ENCODE results near the gene CYB5R4. TPM values are rescaled to one million over a fixed set of nuclear protein-coding genes. Genes with fewer than 3 reads are reported as not detected.

CYB5R4 gene
- total RNA-seq, 1 donor from 2014 or later: 8.6 TPM

GRCh38 chr6:83976871-83977270, 117.4 kb downstream of the CYB5R4 start:
- H3K36me3 Mint-ChIP-seq: peaks cover 2% of the 10 kb centered on the region
- DNase-seq (ENCODE audit: low spot score in 2 of 2, unreplicated experiment in 2 of 2): no peak
- no peaks in the 10 kb centered on the region for H3K27me3 Mint-ChIP-seq (ENCODE audit: low read depth)
- H3K9me3 Mint-ChIP-seq: peaks cover 21% of the 10 kb centered on the region
- H3K4me1 Mint-ChIP-seq: peaks cover 17% of the 10 kb centered on the region
- TF ChIP-seq CTCF (IDR thresholded peaks at IDR 0.05; ENCODE audit: unreplicated experiment): no peak
- H3K4me3 Mint-ChIP-seq: no peak overlapping the region
- H3K27ac Mint-ChIP-seq: no peak overlapping the region

- H3K9me3 Mint-ChIP-seq: peaks cover 9% of the 10 kb centered on the region
- H3K36me3 Mint-ChIP-seq: no peaks in the 10 kb centered on the region
- DNase-seq (ENCODE audit: low spot score in 2 of 2, unreplicated experiment in 2 of 2): no peak
- no peak overlapping the region for H3K27ac Mint-ChIP-seq
- H3K4me1 Mint-ChIP-seq: peaks cover 17% of the 10 kb centered on the region
- TF ChIP-seq CTCF (IDR thresholded peaks at IDR 0.05; ENCODE audit: unreplicated experiment): no peak
- H3K27me3 Mint-ChIP-seq (ENCODE audit: low read depth): no peaks in the 10 kb centered on the region
- no peak overlapping the region for H3K4me3 Mint-ChIP-seq
Observed at GRCh38 chr6:83978324-83978734, 118.8 kb downstream of the CYB5R4 start.

GRCh38 chr6:83978997-83979396, 119.5 kb downstream of the CYB5R4 start:
- no peak overlapping the region for H3K4me3 Mint-ChIP-seq
- H3K4me1 Mint-ChIP-seq: peaks cover 17% of the 10 kb centered on the region
- no peaks in the 10 kb centered on the region for H3K36me3 Mint-ChIP-seq
- TF ChIP-seq CTCF (IDR thresholded peaks at IDR 0.05; ENCODE audit: unreplicated experiment): no peak
- no peaks in the 10 kb centered on the region for H3K27me3 Mint-ChIP-seq (ENCODE audit: low read depth)
- H3K9me3 Mint-ChIP-seq: peaks cover 9% of the 10 kb centered on the region
- no peak for DNase-seq (ENCODE audit: low spot score in 2 of 2, unreplicated experiment in 2 of 2)
- H3K27ac Mint-ChIP-seq: no peak overlapping the region

GRCh38 chr6:83984411-83984810, 124.9 kb downstream of the CYB5R4 start:
- no peak for TF ChIP-seq CTCF (IDR thresholded peaks at IDR 0.05; ENCODE audit: unreplicated experiment)
- H3K9me3 Mint-ChIP-seq: peaks cover 9% of the 10 kb centered on the region
- H3K4me1 Mint-ChIP-seq: no peaks in the 10 kb centered on the region
- H3K27me3 Mint-ChIP-seq (ENCODE audit: low read depth): no peaks in the 10 kb centered on the region
- H3K27ac Mint-ChIP-seq: no peak overlapping the region
- no peaks in the 10 kb centered on the region for H3K36me3 Mint-ChIP-seq
- no peak for DNase-seq (ENCODE audit: low spot score in 2 of 2, unreplicated experiment in 2 of 2)
- no peak overlapping the region for H3K4me3 Mint-ChIP-seq

GRCh38 chr6:83985308-83985713, 125.8 kb downstream of the CYB5R4 start:
- DNase-seq (ENCODE audit: low spot score in 2 of 2, unreplicated experiment in 2 of 2): no peak
- H3K4me1 Mint-ChIP-seq: no peaks in the 10 kb centered on the region
- no peaks in the 10 kb centered on the region for H3K36me3 Mint-ChIP-seq
- TF ChIP-seq CTCF (IDR thresholded peaks at IDR 0.05; ENCODE audit: unreplicated experiment): no peak
- peaks cover 4% of the 10 kb centered on the region for H3K9me3 Mint-ChIP-seq
- no peak overlapping the region for H3K4me3 Mint-ChIP-seq
- no peak overlapping the region for H3K27ac Mint-ChIP-seq
- no peaks in the 10 kb centered on the region for H3K27me3 Mint-ChIP-seq (ENCODE audit: low read depth)

GRCh38 chr6:83985715-83986114, 126.2 kb downstream of the CYB5R4 start:
- DNase-seq (ENCODE audit: low spot score in 2 of 2, unreplicated experiment in 2 of 2): no peak
- Mint-ChIP-seq H3K4me3 (no peak overlapping the region), H3K9me3 (no peaks in the 10 kb centered on the region), H3K36me3 (no peaks in the 10 kb centered on the region), H3K27me3 (ENCODE audit: low read depth) (no peaks in the 10 kb centered on the region), H3K4me1 (no peaks in the 10 kb centered on the region), H3K27ac (no peak overlapping the region)
- TF ChIP-seq CTCF (IDR thresholded peaks at IDR 0.05; ENCODE audit: unreplicated experiment): no peak

Data from mesothelial cell of epicardium (in vitro differentiated cells).